HT1080 (cell line): ENCODE measurements around the gene COL15A1. TPM values are rescaled to one million over a fixed set of nuclear protein-coding genes. Genes with fewer than 3 reads are reported as not detected.

ENCODE experiments used
- DNase-seq: peaks from one replicate; pipeline ENCODE4 v3.0.0-alpha.2; 2015; ENCODE audit warnings: low read depth
- total RNA-seq: library from RNA; depleted of rRNA; stranded (reverse); fragments of >200 nt; shearing (Covaris generic); gene quantifications from 2 replicates; pipeline ENCODE4 v1.2.3, GENCODE V29; 2014

COL15A1 gene
- total RNA-seq, 1 experiment from 2014 or later = 0.14 TPM

- no peak for DNase-seq
Observed at GRCh38 chr9:98915599-98915998, 28.1 kb upstream of the COL15A1 start.

GRCh38 chr9:98916660-98917059, 27.0 kb upstream of the COL15A1 start:
- no peak for DNase-seq

- DNase-seq = no peak
Observed at GRCh38 chr9:98917746-98918487, 25.8 kb upstream of the COL15A1 start.

- no peak for DNase-seq
Observed at GRCh38 chr9:98921732-98922131, 22.0 kb upstream of the COL15A1 start.

- no peak for DNase-seq
Observed at GRCh38 chr9:98922721-98923435, 20.8 kb upstream of the COL15A1 start.

- DNase-seq = no peak
Observed at GRCh38 chr9:98923451-98924123, 20.1 kb upstream of the COL15A1 start.

GRCh38 chr9:98924946-98925820, 18.5 kb upstream of the COL15A1 start:
- DNase-seq = no peak

GRCh38 chr9:98925956-98926355, 17.8 kb upstream of the COL15A1 start:
- DNase-seq = no peak

GRCh38 chr9:98927724-98928123, 16.0 kb upstream of the COL15A1 start:
- no peak for DNase-seq

GRCh38 chr9:98929071-98929470, 14.6 kb upstream of the COL15A1 start:
- no peak for DNase-seq

GRCh38 chr9:98929895-98930341, 13.8 kb upstream of the COL15A1 start:
- no peak for DNase-seq

- no peak for DNase-seq
Observed at GRCh38 chr9:98930792-98931191, 12.9 kb upstream of the COL15A1 start.

- DNase-seq = no peak
Observed at GRCh38 chr9:98931600-98932389, 11.9 kb upstream of the COL15A1 start.

- no peak for DNase-seq
Observed at GRCh38 chr9:98933185-98933584, 10.5 kb upstream of the COL15A1 start.

- DNase-seq = no peak
Observed at GRCh38 chr9:98933890-98934289, 9.8 kb upstream of the COL15A1 start.

- no peak for DNase-seq
Observed at GRCh38 chr9:98935071-98935505, 8.6 kb upstream of the COL15A1 start.

- DNase-seq = no peak
Observed at GRCh38 chr9:98940276-98940675, 3.4 kb upstream of the COL15A1 start.

GRCh38 chr9:98941946-98942523, 1.7 kb upstream of the COL15A1 start:
- DNase-seq = no peak

- DNase-seq = no peak
Observed at GRCh38 chr9:98942906-98943681, 613 bp upstream of the COL15A1 start.
